GM04503 (cell line): ENCODE results near the gene CEP131.

Experiments used
- DNase-seq: peaks from one replicate; pipeline ENCODE4 v3.0.0-alpha.2; 2012; ENCODE audit warnings: low read depth

CEP131 gene

GRCh38 chr17:81223762-81224130, 981 bp upstream of the CEP131 start:
- DNase-seq = no peak

- no peak for DNase-seq
Observed at GRCh38 chr17:81222620-81222905, 202 bp downstream of the CEP131 start.

- DNase-seq = no peak
Observed at GRCh38 chr17:81221842-81222619, 734 bp downstream of the CEP131 start.

GRCh38 chr17:81221371-81221841, 1.4 kb downstream of the CEP131 start:
- no peak for DNase-seq

GRCh38 chr17:81219476-81220180, 3.1 kb downstream of the CEP131 start:
- no peak for DNase-seq

GRCh38 chr17:81218991-81219390, 3.8 kb downstream of the CEP131 start:
- DNase-seq = no peak

GRCh38 chr17:81218459-81218858, 4.3 kb downstream of the CEP131 start:
- DNase-seq = no peak

- DNase-seq = no peak
Observed at GRCh38 chr17:81217491-81217890, 5.3 kb downstream of the CEP131 start.

- DNase-seq = no peak
Observed at GRCh38 chr17:81213978-81214377, 8.8 kb downstream of the CEP131 start.

GRCh38 chr17:81212365-81212764, 10.4 kb downstream of the CEP131 start:
- DNase-seq = no peak

- DNase-seq = no peak
Observed at GRCh38 chr17:81210868-81211267, 11.9 kb downstream of the CEP131 start.

GRCh38 chr17:81210466-81210865, 12.3 kb downstream of the CEP131 start:
- DNase-seq = no peak

- no peak for DNase-seq
Observed at GRCh38 chr17:81209141-81209540, 13.6 kb downstream of the CEP131 start.

GRCh38 chr17:81208651-81209050, 14.1 kb downstream of the CEP131 start:
- no peak for DNase-seq

GRCh38 chr17:81207610-81208581, 14.9 kb downstream of the CEP131 start:
- no peak for DNase-seq

- no peak for DNase-seq
Observed at GRCh38 chr17:81206657-81207056, 16.1 kb downstream of the CEP131 start.

- DNase-seq = no peak
Observed at GRCh38 chr17:81206166-81206565, 16.6 kb downstream of the CEP131 start.

- no peak for DNase-seq
Observed at GRCh38 chr17:81204578-81204977, 18.2 kb downstream of the CEP131 start.

GRCh38 chr17:81203136-81203535, 19.6 kb downstream of the CEP131 start:
- DNase-seq = no peak

GRCh38 chr17:81202318-81202717, 20.4 kb downstream of the CEP131 start:
- no peak for DNase-seq

GRCh38 chr17:81200695-81201580, 21.8 kb downstream of the CEP131 start:
- peak; percentile 23 for DNase-seq

- DNase-seq = no peak
Observed at GRCh38 chr17:81200201-81200600, 22.6 kb downstream of the CEP131 start.
